MM.1S (cell line): ENCODE data around the gene NPC1L1.

Experiments
- EZH2phosphoT487 ChIP-seq: fragments of 300-600 bp; sonication (generic); IDR thresholded peaks from 2 replicates; pipeline ENCODE4 v1.6.1; 2018; ENCODE audit warnings: antibody characterized with exemption, low read length
- TF ChIP-seq, protein P1 (sequence below): fragments of 300-600 bp; sonication (generic); IDR thresholded peaks from 2 replicates; pipeline ENCODE4 v1.5.1; 2016; ENCODE audit warnings: antibody characterized with exemption, low read length, mixed read lengths

- TF ChIP-seq, protein P1, sequence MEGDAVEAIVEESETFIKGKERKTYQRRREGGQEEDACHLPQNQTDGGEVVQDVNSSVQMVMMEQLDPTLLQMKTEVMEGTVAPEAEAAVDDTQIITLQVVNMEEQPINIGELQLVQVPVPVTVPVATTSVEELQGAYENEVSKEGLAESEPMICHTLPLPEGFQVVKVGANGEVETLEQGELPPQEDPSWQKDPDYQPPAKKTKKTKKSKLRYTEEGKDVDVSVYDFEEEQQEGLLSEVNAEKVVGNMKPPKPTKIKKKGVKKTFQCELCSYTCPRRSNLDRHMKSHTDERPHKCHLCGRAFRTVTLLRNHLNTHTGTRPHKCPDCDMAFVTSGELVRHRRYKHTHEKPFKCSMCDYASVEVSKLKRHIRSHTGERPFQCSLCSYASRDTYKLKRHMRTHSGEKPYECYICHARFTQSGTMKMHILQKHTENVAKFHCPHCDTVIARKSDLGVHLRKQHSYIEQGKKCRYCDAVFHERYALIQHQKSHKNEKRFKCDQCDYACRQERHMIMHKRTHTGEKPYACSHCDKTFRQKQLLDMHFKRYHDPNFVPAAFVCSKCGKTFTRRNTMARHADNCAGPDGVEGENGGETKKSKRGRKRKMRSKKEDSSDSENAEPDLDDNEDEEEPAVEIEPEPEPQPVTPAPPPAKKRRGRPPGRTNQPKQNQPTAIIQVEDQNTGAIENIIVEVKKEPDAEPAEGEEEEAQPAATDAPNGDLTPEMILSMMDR = no peak
- no peak for TF ChIP-seq EZH2phosphoT487
Measured at GRCh38 chr7:44466300-44467216, 74.6 kb downstream of the NPC1L1 start.
